ENCODE results near the gene SLCO1A2.
"Not testable (repeated sequence)": the region's sequence is repeated elsewhere in the genome, so short reads cannot be mapped to it uniquely, and the experiment has no call there.

DNA sequence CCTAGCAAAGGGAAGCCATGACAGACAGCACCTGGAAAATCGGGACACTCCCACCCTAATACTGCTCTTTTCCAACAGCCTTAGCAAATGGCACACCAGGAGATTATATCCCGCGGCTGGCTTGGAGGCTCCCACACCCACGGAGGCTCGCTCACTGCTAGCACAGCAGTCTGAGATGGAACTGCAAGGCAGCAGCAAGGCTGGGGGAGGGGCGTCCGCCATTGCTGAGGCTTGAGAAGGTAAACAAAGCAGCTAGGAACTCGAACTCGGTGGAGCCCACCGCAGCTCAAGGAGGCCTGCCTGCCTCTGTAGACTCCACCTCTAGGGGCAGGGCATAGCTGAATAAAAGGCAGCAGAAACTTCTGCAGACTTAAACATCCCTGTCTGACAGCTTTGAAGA, 25.9 kb upstream of the SLCO1A2 start:
- TF ChIP-seq EZH2 (IDR thresholded peaks at IDR 0.05; ENCODE audit: borderline replicate concordance, low read length): not testable (repeated sequence)
- TF ChIP-seq, protein P1, sequence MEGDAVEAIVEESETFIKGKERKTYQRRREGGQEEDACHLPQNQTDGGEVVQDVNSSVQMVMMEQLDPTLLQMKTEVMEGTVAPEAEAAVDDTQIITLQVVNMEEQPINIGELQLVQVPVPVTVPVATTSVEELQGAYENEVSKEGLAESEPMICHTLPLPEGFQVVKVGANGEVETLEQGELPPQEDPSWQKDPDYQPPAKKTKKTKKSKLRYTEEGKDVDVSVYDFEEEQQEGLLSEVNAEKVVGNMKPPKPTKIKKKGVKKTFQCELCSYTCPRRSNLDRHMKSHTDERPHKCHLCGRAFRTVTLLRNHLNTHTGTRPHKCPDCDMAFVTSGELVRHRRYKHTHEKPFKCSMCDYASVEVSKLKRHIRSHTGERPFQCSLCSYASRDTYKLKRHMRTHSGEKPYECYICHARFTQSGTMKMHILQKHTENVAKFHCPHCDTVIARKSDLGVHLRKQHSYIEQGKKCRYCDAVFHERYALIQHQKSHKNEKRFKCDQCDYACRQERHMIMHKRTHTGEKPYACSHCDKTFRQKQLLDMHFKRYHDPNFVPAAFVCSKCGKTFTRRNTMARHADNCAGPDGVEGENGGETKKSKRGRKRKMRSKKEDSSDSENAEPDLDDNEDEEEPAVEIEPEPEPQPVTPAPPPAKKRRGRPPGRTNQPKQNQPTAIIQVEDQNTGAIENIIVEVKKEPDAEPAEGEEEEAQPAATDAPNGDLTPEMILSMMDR (conservative IDR thresholded peaks at IDR 0.05 in 1 of 2, IDR thresholded peaks at IDR 0.05 in 1 of 2; ENCODE audit: extremely low read depth in 1 of 2, insufficient read depth in 1 of 2, low read depth in 1 of 2, low read length in 2 of 2): not testable (repeated sequence)
